CD14-positive monocyte (primary cell): Measurements from ENCODE around the gene RSL24D1. TPM values are rescaled to one million over a fixed set of nuclear protein-coding genes. Genes with fewer than 3 reads are reported as not detected.
A peak's percentile ranks its signal among the peaks of the same experiment; 100 is the strongest.

Source experiments
- DNase-seq, 3 donors: peaks; one replicate each; pipeline ENCODE4 v3.0.0-alpha.2; 2011 to 2022
- H2AFZ ChIP-seq: 2 replicates; pipeline ENCODE4 v1.6.0; 2012; ENCODE audit warnings: mild to moderate bottlenecking, low read depth, low read length, inconsistent platforms; ENCODE audit not compliant: insufficient read depth, poor library complexity, severe bottlenecking
- H3K27ac ChIP-seq, 2 donors: 1 replicate in 1 of 2; 2 replicates in 1 of 2; pipeline ENCODE4 v1.5.1; 2012 to 2013; ENCODE audit warnings: low read length in 2 of 2, control low read depth in 1 of 2, inconsistent platforms in 1 of 2, low read depth in 1 of 2, mild to moderate bottlenecking in 1 of 2
- H3K27me3 ChIP-seq, 2 donors: one replicate each; pipeline versions ENCODE4 v1.6.0 to v1.6.1; 2011 to 2013; ENCODE audit warnings: low read length in 2 of 2; ENCODE audit not compliant: control insufficient read depth in 2 of 2, insufficient read depth in 2 of 2
- H3K36me3 ChIP-seq, 2 donors: replicated peaks in 1 of 2; 1 replicate in 1 of 2; 2 replicates in 1 of 2; pipeline versions ENCODE4 v1.5.1 to v1.6.1; 2012 to 2013; ENCODE audit warnings: low read length in 2 of 2, control low read depth in 1 of 2, inconsistent platforms in 1 of 2, mild to moderate bottlenecking in 1 of 2; ENCODE audit not compliant: insufficient read depth in 2 of 2, control insufficient read depth in 1 of 2
- H3K4me1 ChIP-seq, 2 donors: 1 replicate in 1 of 2; 2 replicates in 1 of 2; pipeline versions ENCODE4 v1.5.1 to v1.6.1; 2012 to 2013; ENCODE audit warnings: low read length in 2 of 2, control low read depth in 1 of 2, inconsistent platforms in 1 of 2, mild to moderate bottlenecking in 1 of 2, moderate library complexity in 1 of 2; ENCODE audit not compliant: insufficient read depth in 2 of 2, control insufficient read depth in 1 of 2
- H3K4me2 ChIP-seq: replicated peaks from 2 replicates; pipeline ENCODE3; 2012; ENCODE audit warnings: low read length, moderate library complexity, mild to moderate bottlenecking; ENCODE audit not compliant: poor library complexity, severe bottlenecking; ENCODE audit errors: extremely low read depth
- H3K4me3 ChIP-seq, 3 experiments: fragments of 200-600 bp in 1 of 3; sonication (generic) in 1 of 3; replicated peaks in 1 of 3; 1 replicate in 2 of 3; 2 replicates in 1 of 3; pipeline ENCODE4 v1.5.1; 2011 to 2013; ENCODE audit warnings: low read length in 3 of 3, mild to moderate bottlenecking in 3 of 3, control low read depth in 2 of 3, low read depth in 2 of 3, inconsistent platforms in 1 of 3, moderate library complexity in 1 of 3
- H3K79me2 ChIP-seq: 2 replicates; pipeline ENCODE4 v1.6.0; 2012; ENCODE audit warnings: mild to moderate bottlenecking, control low read depth, inconsistent platforms, low read length, moderate library complexity; ENCODE audit not compliant: insufficient read depth
- H3K9ac ChIP-seq: 2 replicates; pipeline ENCODE4 v1.6.0; 2017; ENCODE audit warnings: low read length, mild to moderate bottlenecking; ENCODE audit not compliant: insufficient read depth, poor library complexity, severe bottlenecking
- H3K9me3 ChIP-seq, 2 donors: replicated peaks in 1 of 2; 1 replicate in 1 of 2; 2 replicates in 1 of 2; pipeline versions ENCODE4 v1.5.1 to v1.6.1; 2012 to 2013; ENCODE audit warnings: low read length in 2 of 2, control low read depth in 1 of 2; ENCODE audit not compliant: control insufficient read depth in 1 of 2, insufficient read depth in 1 of 2
- H4K20me1 ChIP-seq: 2 replicates; pipeline ENCODE4 v1.6.0; 2012; ENCODE audit warnings: mild to moderate bottlenecking, low read length, control low read depth, moderate library complexity; ENCODE audit not compliant: insufficient read depth
- H3K27ac Mint-ChIP-seq, 7 donors: one replicate each; pipeline ENCODE4 v1.8.0; 2020; ENCODE audit warnings: mild to moderate bottlenecking in 7 of 7, mixed read lengths in 7 of 7, moderate library complexity in 6 of 7, inconsistent platforms in 2 of 7
- H3K27me3 Mint-ChIP-seq, 3 donors: one replicate each; pipeline ENCODE4 v1.8.0; 2021 to 2022; ENCODE audit warnings: low read depth in 3 of 3, mild to moderate bottlenecking in 3 of 3, mixed read lengths in 3 of 3, moderate library complexity in 3 of 3, inconsistent platforms in 1 of 3
- H3K36me3 Mint-ChIP-seq, 2 donors: one replicate each; pipeline ENCODE4 v1.8.0; 2020; ENCODE audit warnings: mixed read lengths in 2 of 2, inconsistent platforms in 1 of 2, mild to moderate bottlenecking in 1 of 2
- H3K4me1 Mint-ChIP-seq: one replicate; pipeline ENCODE4 v1.8.0; 2020; ENCODE audit warnings: mild to moderate bottlenecking, mixed read lengths
- H3K4me3 Mint-ChIP-seq, 2 donors: one replicate each; pipeline ENCODE4 v1.8.0; 2020; ENCODE audit warnings: mild to moderate bottlenecking in 2 of 2, mixed read lengths in 2 of 2, moderate library complexity in 1 of 2
- H3K9me3 Mint-ChIP-seq, 7 donors: one replicate each; pipeline ENCODE4 v1.8.0; 2020 to 2022; ENCODE audit warnings: mixed read lengths in 7 of 7, mild to moderate bottlenecking in 6 of 7, moderate library complexity in 6 of 7, inconsistent platforms in 2 of 7
- WGBS: methylation state at CpG from one replicate; pipeline ENCODE4 v1.1.5; 2013; ENCODE audit warnings: missing lambda C conversion rate; ENCODE audit not compliant: insufficient coverage; 5-methylcytosine and 5-hydroxymethylcytosine counted together
- intact Hi-C, 2 donors: fragments of 100-400 bp; cut with micrococcal nuclease; formaldehyde crosslinking; loops; one replicate each; pipeline versions ENCODE4 v1.15.0 to v1.15.1; 2023
- polyA plus RNA-seq, 3 donors: library from polyadenylated mRNA; depleted of rRNA in 1 of 3; unstranded in 2 of 3; stranded (reverse) in 1 of 3; fragments of 300-500 nt in 2 of 3; fragments of >200 nt in 1 of 3; fragmentation: Illumina TruSeq in 2 of 3; gene quantifications; 1 replicate in 2 of 3; 2 replicates in 1 of 3; pipeline ENCODE4 v1.2.3, GENCODE V29; 2012 to 2021
- TF ChIP-seq, protein P1 (sequence below): fragments of 200-600 bp; IDR thresholded peaks from one replicate; pipeline ENCODE4 v1.8.0; 2022; ENCODE audit warnings: antibody characterized with exemption, mild to moderate bottlenecking

Gene RSL24D1
- polyA plus RNA-seq, 3 donors = 28.0 to 84.2 (median 73.0) TPM

DNA sequence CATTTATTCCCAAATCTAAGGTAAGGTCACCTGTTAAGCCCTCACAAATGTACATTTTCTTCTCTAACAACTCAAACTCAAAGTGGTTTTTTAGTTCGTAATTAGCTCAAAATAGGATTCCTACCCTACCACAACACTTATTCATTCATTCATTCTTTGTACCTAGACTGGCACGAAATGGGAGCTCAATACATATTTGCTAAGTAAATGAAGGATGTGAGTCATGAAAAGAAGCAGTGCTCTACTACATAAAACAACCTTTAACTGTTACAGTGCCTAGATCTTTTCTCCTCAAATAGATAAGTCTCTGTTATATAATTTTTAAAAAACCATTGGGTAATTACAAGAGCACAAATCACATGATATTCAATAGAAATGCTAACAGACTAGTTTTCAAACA is 13.1 kb downstream of the RSL24D1 start:
- no peak overlapping the region for H3K27ac Mint-ChIP-seq
- intact Hi-C loops = no loop called here
- H3K27ac ChIP-seq = no peak overlapping the region
- no CpG with 5 or more reads among the region's 2 CpGs for WGBS
- no peak for DNase-seq
- H3K9me3 ChIP-seq = no peaks in the 10 kb centered on the region
- H2AFZ ChIP-seq = no peak overlapping the region
- H3K4me1 ChIP-seq = peaks cover 4 to 10% of the 10 kb centered on the region in 2 donors
- no peaks in the 10 kb centered on the region for H3K27me3 ChIP-seq
- TF ChIP-seq, protein P1, sequence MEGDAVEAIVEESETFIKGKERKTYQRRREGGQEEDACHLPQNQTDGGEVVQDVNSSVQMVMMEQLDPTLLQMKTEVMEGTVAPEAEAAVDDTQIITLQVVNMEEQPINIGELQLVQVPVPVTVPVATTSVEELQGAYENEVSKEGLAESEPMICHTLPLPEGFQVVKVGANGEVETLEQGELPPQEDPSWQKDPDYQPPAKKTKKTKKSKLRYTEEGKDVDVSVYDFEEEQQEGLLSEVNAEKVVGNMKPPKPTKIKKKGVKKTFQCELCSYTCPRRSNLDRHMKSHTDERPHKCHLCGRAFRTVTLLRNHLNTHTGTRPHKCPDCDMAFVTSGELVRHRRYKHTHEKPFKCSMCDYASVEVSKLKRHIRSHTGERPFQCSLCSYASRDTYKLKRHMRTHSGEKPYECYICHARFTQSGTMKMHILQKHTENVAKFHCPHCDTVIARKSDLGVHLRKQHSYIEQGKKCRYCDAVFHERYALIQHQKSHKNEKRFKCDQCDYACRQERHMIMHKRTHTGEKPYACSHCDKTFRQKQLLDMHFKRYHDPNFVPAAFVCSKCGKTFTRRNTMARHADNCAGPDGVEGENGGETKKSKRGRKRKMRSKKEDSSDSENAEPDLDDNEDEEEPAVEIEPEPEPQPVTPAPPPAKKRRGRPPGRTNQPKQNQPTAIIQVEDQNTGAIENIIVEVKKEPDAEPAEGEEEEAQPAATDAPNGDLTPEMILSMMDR = no peak
- H3K27me3 Mint-ChIP-seq = no peaks in the 10 kb centered on the region
- H4K20me1 ChIP-seq = peaks cover 51% of the 10 kb centered on the region
- H3K9me3 Mint-ChIP-seq = peaks cover 0 to 2% (median 0%) of the 10 kb centered on the region in 7 donors
- peaks cover 12% of the 10 kb centered on the region for H3K4me1 Mint-ChIP-seq
- H3K36me3 Mint-ChIP-seq = peaks cover 77 to 91% of the 10 kb centered on the region in 2 donors
- H3K79me2 ChIP-seq = peaks cover 25% of the 10 kb centered on the region
- no peak overlapping the region for H3K9ac ChIP-seq
- no peak overlapping the region for H3K4me2 ChIP-seq
- no peak overlapping the region for H3K4me3 ChIP-seq
- no peak overlapping the region for H3K4me3 Mint-ChIP-seq
- H3K36me3 ChIP-seq = peaks cover 64 to 95% of the 10 kb centered on the region in 2 donors

DNA sequence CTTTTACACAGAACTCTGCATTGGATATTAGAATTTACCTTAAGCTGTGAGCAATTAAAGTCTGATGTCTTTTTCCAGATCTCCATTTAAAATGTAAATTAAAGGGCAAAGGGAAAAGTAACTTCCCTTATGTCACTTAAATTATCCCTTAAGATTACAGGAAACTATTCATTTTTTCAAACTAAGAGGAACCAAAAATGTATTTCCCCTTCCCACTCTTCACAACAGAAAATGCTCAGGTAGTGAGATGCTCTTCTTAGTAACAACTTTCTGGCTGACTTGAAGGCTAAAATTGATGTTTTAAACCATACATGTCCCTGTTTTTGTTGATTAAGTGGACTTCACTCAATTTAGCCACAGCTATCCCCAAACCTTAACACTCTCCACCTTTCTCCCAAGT is 17.6 kb downstream of the RSL24D1 start:
- no peaks in the 10 kb centered on the region for H3K27me3 Mint-ChIP-seq

More for the DNA sequence above, 17.6 kb downstream of the RSL24D1 start:
- peak overlapping the region in 4 of 7 donors; percentile 10 to 73 (median 34) for H3K27ac Mint-ChIP-seq
- H3K4me1 Mint-ChIP-seq = peaks cover 11% of the 10 kb centered on the region
- no peak overlapping the region for H3K4me3 ChIP-seq
- peaks cover 4 to 10% of the 10 kb centered on the region in 2 donors for H3K4me1 ChIP-seq
- H3K27me3 ChIP-seq = no peaks in the 10 kb centered on the region
- TF ChIP-seq, protein P1 = no peak
- peaks cover 61 to 70% of the 10 kb centered on the region in 2 donors for H3K36me3 Mint-ChIP-seq
- DNase-seq = no peak
- intact Hi-C loops = no loop called here
- H3K4me3 Mint-ChIP-seq = no peak overlapping the region
- H3K9me3 ChIP-seq = no peaks in the 10 kb centered on the region
- no peak overlapping the region for H2AFZ ChIP-seq
- no peaks in the 10 kb centered on the region for H3K79me2 ChIP-seq
- no peak overlapping the region for H3K9ac ChIP-seq
- H3K36me3 ChIP-seq = peaks cover 39 to 66% of the 10 kb centered on the region in 2 donors
- peaks cover 18% of the 10 kb centered on the region for H4K20me1 ChIP-seq
- H3K27ac ChIP-seq = peak overlapping the region in 1 of 2 donors; percentile 10
- no peak overlapping the region for H3K4me2 ChIP-seq
- no peaks in the 10 kb centered on the region for H3K9me3 Mint-ChIP-seq
